Right renal pelvis (tissue), 4 donors: ENCODE results near the gene MRGPRG. TPM values are rescaled to one million over a fixed set of nuclear protein-coding genes. Genes with fewer than 3 reads are reported as not detected.
"Not testable (repeated sequence)": the region's sequence is repeated elsewhere in the genome, so short reads cannot be mapped to it uniquely, and the experiment has no call there.

Experiments
- DNase-seq, 4 donors: peaks; one replicate each; pipeline ENCODE4 v3.0.0-alpha.2; 2013; ENCODE audit warnings: low read depth in 4 of 4, low spot score in 3 of 4, missing footprints in 1 of 4
- polyA plus RNA-seq, 4 donors: library from polyadenylated mRNA; unstranded; fragments of 120-200 nt; gene quantifications; one replicate each; pipeline ENCODE4 v1.2.1, GENCODE V29; 2013; ENCODE audit not compliant: insufficient read length in 4 of 4

The MRGPRG gene
- polyA plus RNA-seq, 4 donors: not detected

GRCh38 chr11:3181725-3182461 lies 36.7 kb downstream of the MRGPRG start:
- no peak for DNase-seq

GRCh38 chr11:3180869-3181268 lies 37.7 kb downstream of the MRGPRG start:
- no peak for DNase-seq

GRCh38 chr11:3178349-3178748 lies 40.3 kb downstream of the MRGPRG start:
- DNase-seq: no peak

- DNase-seq: no peak
Observed at GRCh38 chr11:3177931-3178330, 40.7 kb downstream of the MRGPRG start.

- no peak for DNase-seq
Observed at GRCh38 chr11:3176487-3176886, 42.1 kb downstream of the MRGPRG start.

GRCh38 chr11:3175194-3175593 lies 43.4 kb downstream of the MRGPRG start:
- no peak for DNase-seq

GRCh38 chr11:3174387-3174786 lies 44.2 kb downstream of the MRGPRG start:
- no peak for DNase-seq

GRCh38 chr11:3173795-3174194 lies 44.8 kb downstream of the MRGPRG start:
- no peak for DNase-seq

- no peak for DNase-seq
Observed at GRCh38 chr11:3171931-3172560, 46.6 kb downstream of the MRGPRG start.

- no peak for DNase-seq
Observed at GRCh38 chr11:3170756-3171650, 47.6 kb downstream of the MRGPRG start.

GRCh38 chr11:3170044-3170755 lies 48.4 kb downstream of the MRGPRG start:
- no peak for DNase-seq

GRCh38 chr11:3169255-3170043 lies 49.2 kb downstream of the MRGPRG start:
- no peak for DNase-seq

GRCh38 chr11:3168742-3169254 lies 49.8 kb downstream of the MRGPRG start:
- DNase-seq: not testable (repeated sequence)

Other genes with a start within 250 kb of the MRGPRG start
- 100 to 1,000 TPM; 173 to 202 (median 194) TPM for gene NAP1L4, start 226.5 kb downstream of the MRGPRG start, polyA plus RNA-seq
- gene CARS1, start 161.4 kb downstream of the MRGPRG start, polyA plus RNA-seq: 10 to 100 TPM; 25.2 to 26.2 (median 25.9) TPM
- 10 to 100 TPM; 18.2 to 20.9 (median 19.8) TPM for gene OSBPL5, start 53.5 kb downstream of the MRGPRG start, polyA plus RNA-seq
- gene MRGPRE, start 13.6 kb upstream of the MRGPRG start, polyA plus RNA-seq: not detected
- 10 to 100 TPM; 30.1 to 39.5 (median 37.8) TPM for gene ZNF195, start 160.3 kb upstream of the MRGPRG start, polyA plus RNA-seq